Astrocyte of the cerebellum (primary cell): ENCODE results near the gene FBXL17.

Source experiments
- DNase-seq: peaks from one replicate; pipeline ENCODE4 v3.0.0-alpha.2; 2011; ENCODE audit warnings: low read depth
- H3K4me3 ChIP-seq: 2 replicates; pipeline ENCODE4 v1.5.1; 2011; ENCODE audit warnings: mild to moderate bottlenecking, low read depth, low read length, moderate library complexity
- in situ Hi-C: cut with HindIII; loops from 2 replicates; pipeline ENCODE4 v1.10.0; 2017; ENCODE audit warnings: low sequenced_read_pairs
- TF ChIP-seq, protein P1 (sequence below): IDR thresholded peaks from 2 replicates; pipeline ENCODE4 v1.5.1; 2012; ENCODE audit warnings: low read length, low read depth, moderate library complexity, mild to moderate bottlenecking; ENCODE audit errors: missing control alignments

The FBXL17 gene

DNA sequence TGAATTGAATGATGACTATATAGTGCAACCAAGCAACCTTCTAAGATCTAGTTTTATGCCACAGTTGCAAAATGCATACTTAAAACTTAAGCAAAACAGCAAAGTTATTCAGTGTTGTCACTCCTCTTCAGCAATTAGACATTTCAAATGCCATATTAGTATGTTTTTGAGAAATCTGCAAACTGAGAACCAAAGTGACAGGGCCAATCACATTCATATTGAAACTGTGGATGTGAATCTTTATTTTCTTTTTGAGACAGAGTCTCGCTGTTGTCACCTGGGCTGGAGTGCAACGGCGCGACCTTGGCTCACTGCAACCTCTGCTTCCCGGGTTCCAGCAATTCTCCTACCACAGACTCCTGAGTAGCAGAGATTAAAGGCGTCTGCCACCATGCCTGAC lies 461.9 kb downstream of the FBXL17 start:
- no peak overlapping the region for H3K4me3 ChIP-seq
- in situ Hi-C loops, result no loop called here
- TF ChIP-seq, protein P1, sequence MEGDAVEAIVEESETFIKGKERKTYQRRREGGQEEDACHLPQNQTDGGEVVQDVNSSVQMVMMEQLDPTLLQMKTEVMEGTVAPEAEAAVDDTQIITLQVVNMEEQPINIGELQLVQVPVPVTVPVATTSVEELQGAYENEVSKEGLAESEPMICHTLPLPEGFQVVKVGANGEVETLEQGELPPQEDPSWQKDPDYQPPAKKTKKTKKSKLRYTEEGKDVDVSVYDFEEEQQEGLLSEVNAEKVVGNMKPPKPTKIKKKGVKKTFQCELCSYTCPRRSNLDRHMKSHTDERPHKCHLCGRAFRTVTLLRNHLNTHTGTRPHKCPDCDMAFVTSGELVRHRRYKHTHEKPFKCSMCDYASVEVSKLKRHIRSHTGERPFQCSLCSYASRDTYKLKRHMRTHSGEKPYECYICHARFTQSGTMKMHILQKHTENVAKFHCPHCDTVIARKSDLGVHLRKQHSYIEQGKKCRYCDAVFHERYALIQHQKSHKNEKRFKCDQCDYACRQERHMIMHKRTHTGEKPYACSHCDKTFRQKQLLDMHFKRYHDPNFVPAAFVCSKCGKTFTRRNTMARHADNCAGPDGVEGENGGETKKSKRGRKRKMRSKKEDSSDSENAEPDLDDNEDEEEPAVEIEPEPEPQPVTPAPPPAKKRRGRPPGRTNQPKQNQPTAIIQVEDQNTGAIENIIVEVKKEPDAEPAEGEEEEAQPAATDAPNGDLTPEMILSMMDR, result no peak
- no peak for DNase-seq

GRCh38 chr5:107919361-107919760 lies 462.5 kb downstream of the FBXL17 start:
- in situ Hi-C loops, result no loop called here
- DNase-seq, result no peak
- TF ChIP-seq, protein P1, result no peak
- H3K4me3 ChIP-seq, result no peak overlapping the region

DNA sequence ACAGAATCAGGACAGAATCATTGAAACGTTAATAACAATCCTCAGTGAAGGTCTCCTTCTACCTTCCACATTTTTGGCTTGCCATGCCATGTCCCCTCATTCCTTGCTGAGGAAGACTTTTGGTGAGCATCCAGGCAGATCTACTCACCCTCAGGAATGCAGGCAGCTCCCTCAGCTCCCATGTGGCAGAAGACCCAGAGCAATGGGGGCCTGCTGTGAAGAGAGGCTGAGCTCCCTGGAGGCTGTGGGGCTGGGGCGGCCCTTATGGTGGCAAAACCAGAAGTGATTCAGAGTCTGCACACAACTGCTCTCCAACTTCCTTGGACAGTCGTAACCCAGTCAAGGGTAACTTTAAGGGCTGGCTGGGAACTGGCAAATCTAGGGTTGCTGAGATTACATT lies 463.9 kb downstream of the FBXL17 start:
- in situ Hi-C loops, result no loop called here
- TF ChIP-seq, protein P1, result no peak
- no peak overlapping the region for H3K4me3 ChIP-seq
- no peak for DNase-seq

- DNase-seq, result no peak
- TF ChIP-seq, protein P1, result no peak
- H3K4me3 ChIP-seq, result no peak overlapping the region
- in situ Hi-C loops, result no loop called here
Measured at GRCh38 chr5:107916731-107917725, 464.9 kb downstream of the FBXL17 start.

- in situ Hi-C loops, result no loop called here
- TF ChIP-seq, protein P1, result no peak
Measured at GRCh38 chr5:107915176-107915812, 466.6 kb downstream of the FBXL17 start.

DNA sequence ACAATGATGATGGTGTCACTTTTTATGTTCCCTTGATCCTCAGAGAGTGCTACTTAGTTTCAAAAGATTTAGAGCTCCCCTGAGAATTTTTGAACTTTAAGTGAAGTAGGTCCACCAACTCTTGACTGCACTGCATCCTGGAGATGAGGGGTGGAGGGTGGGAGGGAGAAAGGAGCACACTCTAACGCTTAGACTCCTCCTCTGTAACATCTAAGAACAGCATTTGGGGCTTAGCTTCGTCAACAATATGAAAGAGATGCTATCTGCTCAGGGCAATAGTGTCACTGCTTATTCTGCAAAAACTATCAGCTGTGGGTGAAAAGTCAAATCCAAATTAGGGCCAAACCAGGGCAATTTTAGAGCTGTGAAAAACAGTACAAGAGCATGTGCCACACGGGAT lies 468.4 kb downstream of the FBXL17 start:
- in situ Hi-C loops, result no loop called here
- DNase-seq, result no peak
- no peak overlapping the region for H3K4me3 ChIP-seq
- TF ChIP-seq, protein P1, result no peak

More at GRCh38 chr5:107915176-107915812, 466.6 kb downstream of the FBXL17 start:
- DNase-seq, result no peak
- no peak overlapping the region for H3K4me3 ChIP-seq
